Measurements from ENCODE around the gene KAZN.

KAZN gene

GRCh38 chr1:15004396-15004795 lies 405.9 kb downstream of the KAZN start:
- no peak overlapping the region for H3K9ac ChIP-seq (ENCODE audit: low read depth, low read length)
- H3K4me3 ChIP-seq (ENCODE audit: low read depth, low read length) = no peak overlapping the region
- no peaks in the 10 kb centered on the region for H3K36me3 ChIP-seq (ENCODE audit: control insufficient read depth, insufficient read depth, low read length)
- H3K27me3 ChIP-seq (ENCODE audit: control insufficient read depth, insufficient read depth, low read length) = no peaks in the 10 kb centered on the region
- H3K4me1 ChIP-seq (ENCODE audit: control insufficient read depth, insufficient read depth, low read length) = no peaks in the 10 kb centered on the region
- H3K9me3 ChIP-seq (ENCODE audit: control insufficient read depth, insufficient read depth, low read length) = no peaks in the 10 kb centered on the region

GRCh38 chr1:15005116-15005515 lies 406.6 kb downstream of the KAZN start:
- H3K4me3 ChIP-seq (ENCODE audit: low read depth, low read length) = no peak overlapping the region
- no peaks in the 10 kb centered on the region for H3K4me1 ChIP-seq (ENCODE audit: control insufficient read depth, insufficient read depth, low read length)
- H3K27me3 ChIP-seq (ENCODE audit: control insufficient read depth, insufficient read depth, low read length) = no peaks in the 10 kb centered on the region
- H3K9me3 ChIP-seq (ENCODE audit: control insufficient read depth, insufficient read depth, low read length) = no peaks in the 10 kb centered on the region
- no peaks in the 10 kb centered on the region for H3K36me3 ChIP-seq (ENCODE audit: control insufficient read depth, insufficient read depth, low read length)
- no peak overlapping the region for H3K9ac ChIP-seq (ENCODE audit: low read depth, low read length)

- H3K4me3 ChIP-seq (ENCODE audit: low read depth, low read length) = no peak overlapping the region
- no peaks in the 10 kb centered on the region for H3K27me3 ChIP-seq (ENCODE audit: control insufficient read depth, insufficient read depth, low read length)
- H3K4me1 ChIP-seq (ENCODE audit: control insufficient read depth, insufficient read depth, low read length) = peaks cover 3% of the 10 kb centered on the region
- no peaks in the 10 kb centered on the region for H3K36me3 ChIP-seq (ENCODE audit: control insufficient read depth, insufficient read depth, low read length)
- no peaks in the 10 kb centered on the region for H3K9me3 ChIP-seq (ENCODE audit: control insufficient read depth, insufficient read depth, low read length)
- no peak overlapping the region for H3K9ac ChIP-seq (ENCODE audit: low read depth, low read length)
These were observed 408.9 kb downstream of the KAZN start for GRCh38 chr1:15007368-15007767.

- H3K36me3 ChIP-seq (ENCODE audit: control insufficient read depth, insufficient read depth, low read length) = no peaks in the 10 kb centered on the region
- H3K4me3 ChIP-seq (ENCODE audit: low read depth, low read length) = no peak overlapping the region
- H3K27me3 ChIP-seq (ENCODE audit: control insufficient read depth, insufficient read depth, low read length) = no peaks in the 10 kb centered on the region
- H3K4me1 ChIP-seq (ENCODE audit: control insufficient read depth, insufficient read depth, low read length) = peaks cover 3% of the 10 kb centered on the region
- H3K9ac ChIP-seq (ENCODE audit: low read depth, low read length) = no peak overlapping the region
- no peaks in the 10 kb centered on the region for H3K9me3 ChIP-seq (ENCODE audit: control insufficient read depth, insufficient read depth, low read length)
These were observed 409.4 kb downstream of the KAZN start for GRCh38 chr1:15007842-15008241.

GRCh38 chr1:15008783-15009729 lies 410.6 kb downstream of the KAZN start:
- Histone ChIP-seq H3K36me3 (ENCODE audit: control insufficient read depth, insufficient read depth, low read length) (no peaks in the 10 kb centered on the region), H3K27me3 (ENCODE audit: control insufficient read depth, insufficient read depth, low read length) (no peaks in the 10 kb centered on the region), H3K4me1 (ENCODE audit: control insufficient read depth, insufficient read depth, low read length) (peaks cover 3% of the 10 kb centered on the region), H3K4me3 (ENCODE audit: low read depth, low read length) (no peak overlapping the region), H3K9me3 (ENCODE audit: control insufficient read depth, insufficient read depth, low read length) (no peaks in the 10 kb centered on the region), H3K9ac (ENCODE audit: low read depth, low read length) (no peak overlapping the region)

- no peaks in the 10 kb centered on the region for H3K27me3 ChIP-seq (ENCODE audit: control insufficient read depth, insufficient read depth, low read length)
- no peak overlapping the region for H3K4me3 ChIP-seq (ENCODE audit: low read depth, low read length)
- peaks cover 3% of the 10 kb centered on the region for H3K4me1 ChIP-seq (ENCODE audit: control insufficient read depth, insufficient read depth, low read length)
- H3K9ac ChIP-seq (ENCODE audit: low read depth, low read length) = no peak overlapping the region
- no peaks in the 10 kb centered on the region for H3K9me3 ChIP-seq (ENCODE audit: control insufficient read depth, insufficient read depth, low read length)
- no peaks in the 10 kb centered on the region for H3K36me3 ChIP-seq (ENCODE audit: control insufficient read depth, insufficient read depth, low read length)
These were observed 412.7 kb downstream of the KAZN start for GRCh38 chr1:15011160-15011559.

- Histone ChIP-seq H3K36me3 (ENCODE audit: control insufficient read depth, insufficient read depth, low read length) (no peaks in the 10 kb centered on the region), H3K27me3 (ENCODE audit: control insufficient read depth, insufficient read depth, low read length) (no peaks in the 10 kb centered on the region), H3K9ac (ENCODE audit: low read depth, low read length) (no peak overlapping the region), H3K4me3 (ENCODE audit: low read depth, low read length) (no peak overlapping the region), H3K9me3 (ENCODE audit: control insufficient read depth, insufficient read depth, low read length) (no peaks in the 10 kb centered on the region), H3K4me1 (ENCODE audit: control insufficient read depth, insufficient read depth, low read length) (peaks cover 3% of the 10 kb centered on the region)
These were observed 413.2 kb downstream of the KAZN start for GRCh38 chr1:15011661-15012060.

GRCh38 chr1:15012822-15013221 lies 414.3 kb downstream of the KAZN start:
- Histone ChIP-seq H3K4me3 (ENCODE audit: low read depth, low read length) (no peak overlapping the region), H3K36me3 (ENCODE audit: control insufficient read depth, insufficient read depth, low read length) (no peaks in the 10 kb centered on the region), H3K9me3 (ENCODE audit: control insufficient read depth, insufficient read depth, low read length) (no peaks in the 10 kb centered on the region), H3K4me1 (ENCODE audit: control insufficient read depth, insufficient read depth, low read length) (peaks cover 3% of the 10 kb centered on the region), H3K27me3 (ENCODE audit: control insufficient read depth, insufficient read depth, low read length) (no peaks in the 10 kb centered on the region), H3K9ac (ENCODE audit: low read depth, low read length) (no peak overlapping the region)

GRCh38 chr1:15013767-15014166 lies 415.3 kb downstream of the KAZN start:
- H3K36me3 ChIP-seq (ENCODE audit: control insufficient read depth, insufficient read depth, low read length) = no peaks in the 10 kb centered on the region
- H3K4me1 ChIP-seq (ENCODE audit: control insufficient read depth, insufficient read depth, low read length) = peaks cover 3% of the 10 kb centered on the region
- H3K27me3 ChIP-seq (ENCODE audit: control insufficient read depth, insufficient read depth, low read length) = no peaks in the 10 kb centered on the region
- no peaks in the 10 kb centered on the region for H3K9me3 ChIP-seq (ENCODE audit: control insufficient read depth, insufficient read depth, low read length)
- no peak overlapping the region for H3K4me3 ChIP-seq (ENCODE audit: low read depth, low read length)
- H3K9ac ChIP-seq (ENCODE audit: low read depth, low read length) = no peak overlapping the region

GRCh38 chr1:15014516-15014915 lies 416.0 kb downstream of the KAZN start:
- Histone ChIP-seq H3K9ac (ENCODE audit: low read depth, low read length) (no peak overlapping the region), H3K4me3 (ENCODE audit: low read depth, low read length) (no peak overlapping the region), H3K4me1 (ENCODE audit: control insufficient read depth, insufficient read depth, low read length) (peaks cover 3% of the 10 kb centered on the region), H3K27me3 (ENCODE audit: control insufficient read depth, insufficient read depth, low read length) (no peaks in the 10 kb centered on the region), H3K36me3 (ENCODE audit: control insufficient read depth, insufficient read depth, low read length) (no peaks in the 10 kb centered on the region), H3K9me3 (ENCODE audit: control insufficient read depth, insufficient read depth, low read length) (no peaks in the 10 kb centered on the region)

- H3K27me3 ChIP-seq (ENCODE audit: control insufficient read depth, insufficient read depth, low read length) = no peaks in the 10 kb centered on the region
- no peak overlapping the region for H3K4me3 ChIP-seq (ENCODE audit: low read depth, low read length)
- no peaks in the 10 kb centered on the region for H3K9me3 ChIP-seq (ENCODE audit: control insufficient read depth, insufficient read depth, low read length)
- H3K36me3 ChIP-seq (ENCODE audit: control insufficient read depth, insufficient read depth, low read length) = no peaks in the 10 kb centered on the region
- H3K9ac ChIP-seq (ENCODE audit: low read depth, low read length) = no peak overlapping the region
- H3K4me1 ChIP-seq (ENCODE audit: control insufficient read depth, insufficient read depth, low read length) = peaks cover 3% of the 10 kb centered on the region
These were observed 417.5 kb downstream of the KAZN start for GRCh38 chr1:15016001-15016400.

- H3K9ac ChIP-seq (ENCODE audit: low read depth, low read length) = no peak overlapping the region
- no peaks in the 10 kb centered on the region for H3K27me3 ChIP-seq (ENCODE audit: control insufficient read depth, insufficient read depth, low read length)
- H3K9me3 ChIP-seq (ENCODE audit: control insufficient read depth, insufficient read depth, low read length) = no peaks in the 10 kb centered on the region
- peaks cover 1% of the 10 kb centered on the region for H3K4me1 ChIP-seq (ENCODE audit: control insufficient read depth, insufficient read depth, low read length)
- H3K36me3 ChIP-seq (ENCODE audit: control insufficient read depth, insufficient read depth, low read length) = no peaks in the 10 kb centered on the region
- no peak overlapping the region for H3K4me3 ChIP-seq (ENCODE audit: low read depth, low read length)
These were observed 418.0 kb downstream of the KAZN start for GRCh38 chr1:15016526-15016925.
